Measurements from ENCODE around the gene PADI2. TPM values are rescaled to one million over a fixed set of nuclear protein-coding genes. Genes with fewer than 3 reads are reported as not detected.

Gene PADI2
- total and polyA plus RNA-seq, 2 donors (not counting 3 experiments of a cell fraction or from before 2014, with no cell fraction given): not detected

DNA sequence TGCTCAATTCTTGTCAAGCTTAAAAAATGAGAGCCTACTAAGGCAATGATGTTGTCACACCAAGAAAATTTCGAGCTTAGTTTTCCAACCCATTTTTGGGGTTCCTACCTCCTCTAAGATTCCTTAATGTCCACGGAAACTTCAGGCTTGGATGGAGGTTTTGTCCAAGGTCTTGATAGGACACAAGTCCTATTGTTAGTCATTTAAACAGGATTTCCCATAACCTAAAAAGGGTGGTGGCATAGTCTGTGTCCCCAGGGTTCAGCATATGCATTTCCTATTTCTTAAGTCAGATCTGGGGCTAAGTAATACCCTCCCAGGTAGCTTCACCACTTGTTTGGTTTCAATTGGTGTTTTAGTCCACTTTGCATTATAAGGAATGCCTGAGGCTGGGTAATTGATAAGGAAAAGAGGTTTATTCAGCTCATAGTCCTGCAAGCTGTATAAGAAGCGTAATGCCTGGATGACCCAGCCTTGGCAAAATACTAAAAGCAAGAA is 10.9 kb upstream of the PADI2 start:
- no peak for DNase-seq (ENCODE audit: low read depth, low spot score)
- dilution Hi-C loops (cut with MboI; ENCODE audit: extremely low pct_ligation_motif_present, low sequenced_read_pairs): no loop called here
- FAIRE-seq: no peak
- POLR2A ChIA-PET: no interaction called here
- H4K20me1 ChIP-seq (replicated peaks; ENCODE audit: control insufficient read depth, extremely low read depth, insufficient read depth, low read length): no peaks in the 10 kb centered on the region
- no peak overlapping the region for H3K4me3 ChIP-seq (replicated peaks in 1 of 3; ENCODE audit: insufficient read depth in 1 of 3, low read depth in 1 of 3, low read length in 3 of 3)
- no peak overlapping the region for H3K27ac ChIP-seq (ENCODE audit: insufficient read depth, low read depth, low read length)
- H3K9ac ChIP-seq (replicated peaks; ENCODE audit: extremely low read depth, insufficient read depth, low read length): no peak overlapping the region
- H3K36me3 ChIP-seq (ENCODE audit: control insufficient read depth in 2 of 2, extremely low read depth in 1 of 2, insufficient read depth in 2 of 2, low read length in 2 of 2): no peaks in the 10 kb centered on the region
- H3K79me2 ChIP-seq (ENCODE audit: control insufficient read depth, insufficient read depth, low read length): no peaks in the 10 kb centered on the region
- H3K27me3 ChIP-seq (ENCODE audit: control insufficient read depth in 2 of 2, insufficient read depth in 2 of 2, low read length in 2 of 2): no peaks in the 10 kb centered on the region
- H3K4me1 ChIP-seq (ENCODE audit: control insufficient read depth, extremely low read depth, insufficient read depth, low read length): peaks cover 20% of the 10 kb centered on the region
- H3K9me3 ChIP-seq (replicated peaks; ENCODE audit: control insufficient read depth, insufficient read depth, low read length): no peaks in the 10 kb centered on the region
- TF ChIP-seq POLR2A (IDR thresholded peaks at IDR 0.05; ENCODE audit: low read depth, low read length) (no peak), POLR2AphosphoS5 (IDR thresholded peaks at IDR 0.05; ENCODE audit: insufficient read depth, low read depth, low read length) (no peak), JUN (IDR thresholded peaks at IDR 0.05; ENCODE audit: borderline replicate concordance, insufficient read depth, insufficient read length, low read depth) (no peak), GATA2 (IDR thresholded peaks at IDR 0.05; ENCODE audit: insufficient read depth, insufficient read length, low read depth, low read length) (no peak), FOS (IDR thresholded peaks at IDR 0.05; ENCODE audit: borderline replicate concordance, insufficient read depth, low read length) (no peak), MYC (IDR thresholded peaks at IDR 0.05; ENCODE audit: low read depth, low read length) (no peak), EZH2 (IDR thresholded peaks at IDR 0.05; ENCODE audit: borderline replicate concordance, low read depth, low read length, severe bottlenecking) (no peak)
- TF ChIP-seq, protein P1, sequence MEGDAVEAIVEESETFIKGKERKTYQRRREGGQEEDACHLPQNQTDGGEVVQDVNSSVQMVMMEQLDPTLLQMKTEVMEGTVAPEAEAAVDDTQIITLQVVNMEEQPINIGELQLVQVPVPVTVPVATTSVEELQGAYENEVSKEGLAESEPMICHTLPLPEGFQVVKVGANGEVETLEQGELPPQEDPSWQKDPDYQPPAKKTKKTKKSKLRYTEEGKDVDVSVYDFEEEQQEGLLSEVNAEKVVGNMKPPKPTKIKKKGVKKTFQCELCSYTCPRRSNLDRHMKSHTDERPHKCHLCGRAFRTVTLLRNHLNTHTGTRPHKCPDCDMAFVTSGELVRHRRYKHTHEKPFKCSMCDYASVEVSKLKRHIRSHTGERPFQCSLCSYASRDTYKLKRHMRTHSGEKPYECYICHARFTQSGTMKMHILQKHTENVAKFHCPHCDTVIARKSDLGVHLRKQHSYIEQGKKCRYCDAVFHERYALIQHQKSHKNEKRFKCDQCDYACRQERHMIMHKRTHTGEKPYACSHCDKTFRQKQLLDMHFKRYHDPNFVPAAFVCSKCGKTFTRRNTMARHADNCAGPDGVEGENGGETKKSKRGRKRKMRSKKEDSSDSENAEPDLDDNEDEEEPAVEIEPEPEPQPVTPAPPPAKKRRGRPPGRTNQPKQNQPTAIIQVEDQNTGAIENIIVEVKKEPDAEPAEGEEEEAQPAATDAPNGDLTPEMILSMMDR (IDR thresholded peaks at IDR 0.05; ENCODE audit: extremely low read depth in 1 of 2, insufficient read depth in 1 of 2, low read depth in 1 of 2, low read length in 2 of 2): no peak
- TF ChIP-seq, protein P2, sequence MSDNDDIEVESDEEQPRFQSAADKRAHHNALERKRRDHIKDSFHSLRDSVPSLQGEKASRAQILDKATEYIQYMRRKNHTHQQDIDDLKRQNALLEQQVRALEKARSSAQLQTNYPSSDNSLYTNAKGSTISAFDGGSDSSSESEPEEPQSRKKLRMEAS (IDR thresholded peaks at IDR 0.05; ENCODE audit: insufficient read depth, insufficient read length): no peak
- H3K4me2 ChIP-seq (ENCODE audit: insufficient read depth, low read length): no peak overlapping the region
- no peaks in the 10 kb centered on the region for H3K9me1 ChIP-seq (replicated peaks; ENCODE audit: control insufficient read depth, extremely low read depth, insufficient read depth, low read length)
- BruUV-seq (replicated peaks): no TSS peak
- CTCF ChIA-PET: interaction anchor here (1.1 to 11.0 kb wide), 2 partner anchors 96 to 107 kb away, joined by 4 to 261 read pairs; no protein-coding TSS in a partner anchor
- intact Hi-C loops (cut with micrococcal nuclease): no loop called here
- H2AFZ ChIP-seq (ENCODE audit: low read depth, low read length): no peak overlapping the region
